GM18858 (cell line): Measurements from ENCODE around the gene PIBF1.
"Not testable (repeated sequence)": the region's sequence is repeated elsewhere in the genome, so short reads cannot be mapped to it uniquely, and the experiment has no call there.

Experiments
- ATAC-seq: cut with Tn5 transposase; IDR thresholded peaks from one replicate; pipeline ENCODE4 v1.9.1; 2021; ENCODE audit not compliant: unreplicated experiment

Gene PIBF1, protein sequence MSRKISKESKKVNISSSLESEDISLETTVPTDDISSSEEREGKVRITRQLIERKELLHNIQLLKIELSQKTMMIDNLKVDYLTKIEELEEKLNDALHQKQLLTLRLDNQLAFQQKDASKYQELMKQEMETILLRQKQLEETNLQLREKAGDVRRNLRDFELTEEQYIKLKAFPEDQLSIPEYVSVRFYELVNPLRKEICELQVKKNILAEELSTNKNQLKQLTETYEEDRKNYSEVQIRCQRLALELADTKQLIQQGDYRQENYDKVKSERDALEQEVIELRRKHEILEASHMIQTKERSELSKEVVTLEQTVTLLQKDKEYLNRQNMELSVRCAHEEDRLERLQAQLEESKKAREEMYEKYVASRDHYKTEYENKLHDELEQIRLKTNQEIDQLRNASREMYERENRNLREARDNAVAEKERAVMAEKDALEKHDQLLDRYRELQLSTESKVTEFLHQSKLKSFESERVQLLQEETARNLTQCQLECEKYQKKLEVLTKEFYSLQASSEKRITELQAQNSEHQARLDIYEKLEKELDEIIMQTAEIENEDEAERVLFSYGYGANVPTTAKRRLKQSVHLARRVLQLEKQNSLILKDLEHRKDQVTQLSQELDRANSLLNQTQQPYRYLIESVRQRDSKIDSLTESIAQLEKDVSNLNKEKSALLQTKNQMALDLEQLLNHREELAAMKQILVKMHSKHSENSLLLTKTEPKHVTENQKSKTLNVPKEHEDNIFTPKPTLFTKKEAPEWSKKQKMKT

DNA sequence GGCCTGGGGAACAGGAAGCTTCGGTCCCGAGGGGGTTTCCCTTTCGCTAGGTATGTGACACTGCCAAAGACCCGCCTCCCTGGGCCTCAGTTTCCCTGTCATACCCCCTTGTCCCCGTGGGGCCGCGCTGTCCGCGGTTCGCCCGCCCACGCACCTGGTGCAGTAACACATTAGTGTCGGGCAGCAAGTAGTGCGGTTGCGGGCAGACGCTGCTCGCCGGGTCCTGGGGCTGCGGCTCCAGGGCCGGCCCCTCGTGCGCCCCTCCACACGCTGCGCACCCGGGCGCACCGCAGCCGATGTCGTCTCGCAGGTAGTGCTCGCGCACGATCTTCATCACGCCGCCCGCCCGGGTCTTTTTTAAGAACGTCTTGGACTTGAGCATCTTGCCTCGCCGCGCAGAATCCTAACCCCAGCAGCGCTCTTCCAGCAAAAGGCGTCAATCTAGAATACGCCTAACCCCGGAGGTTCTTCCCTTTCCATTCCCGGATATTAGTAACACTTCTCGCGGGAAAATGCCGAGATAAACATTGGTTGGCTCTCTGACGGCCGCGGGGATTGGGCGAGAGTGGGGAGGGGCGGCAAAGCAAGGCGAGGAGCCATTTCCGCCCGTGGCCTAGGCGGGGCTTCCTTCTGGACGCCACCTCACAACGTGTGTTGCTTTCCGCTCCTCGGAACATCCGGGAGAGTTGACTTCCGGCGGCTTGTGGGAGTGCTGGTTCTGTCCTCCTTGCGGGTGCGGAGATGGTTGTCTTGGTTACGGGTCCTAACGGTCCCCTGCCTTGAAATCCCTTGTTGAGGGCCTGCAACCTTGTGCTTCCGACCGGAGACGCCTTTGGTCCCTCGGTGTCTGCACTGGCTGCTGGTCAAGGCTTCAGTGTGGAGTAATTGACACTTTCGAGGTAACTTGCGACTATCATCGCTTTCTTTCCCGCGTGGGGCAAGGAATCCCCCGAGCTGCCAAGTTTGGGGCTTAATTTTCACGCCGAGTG, at the start of gene PIBF1, which contains the start of gene DIS3:
PIBF1 (plus strand) TSS at position 683 of the 989 bp plus-strand sequence. CDS start 1,337 bp downstream, outside the sequence.
DIS3 (minus strand) TSS at position 450 of the 989 bp plus-strand sequence; CDS start at position 382, 68 bp downstream.
- peak; percentile 96 for ATAC-seq

DNA sequence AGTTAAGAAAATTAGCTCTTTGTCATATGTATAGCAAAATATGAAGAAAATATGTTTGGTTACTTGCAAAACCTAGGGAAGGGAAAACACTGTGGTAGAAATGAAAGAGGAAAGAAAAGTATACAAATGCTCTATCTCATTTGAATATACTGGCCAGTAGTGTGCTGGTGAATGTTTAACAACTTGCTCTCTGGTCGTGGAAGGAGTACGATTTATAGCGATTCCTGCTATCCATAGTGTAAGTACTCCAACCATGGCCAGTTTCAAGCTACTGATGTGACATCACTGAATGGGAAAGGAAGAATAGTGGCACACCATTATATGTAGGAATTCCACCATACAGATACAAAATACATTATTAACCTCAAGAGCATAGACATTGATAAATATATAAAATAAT, 44.9 kb upstream of the PIBF1 start:
- ATAC-seq, result no peak

DNA sequence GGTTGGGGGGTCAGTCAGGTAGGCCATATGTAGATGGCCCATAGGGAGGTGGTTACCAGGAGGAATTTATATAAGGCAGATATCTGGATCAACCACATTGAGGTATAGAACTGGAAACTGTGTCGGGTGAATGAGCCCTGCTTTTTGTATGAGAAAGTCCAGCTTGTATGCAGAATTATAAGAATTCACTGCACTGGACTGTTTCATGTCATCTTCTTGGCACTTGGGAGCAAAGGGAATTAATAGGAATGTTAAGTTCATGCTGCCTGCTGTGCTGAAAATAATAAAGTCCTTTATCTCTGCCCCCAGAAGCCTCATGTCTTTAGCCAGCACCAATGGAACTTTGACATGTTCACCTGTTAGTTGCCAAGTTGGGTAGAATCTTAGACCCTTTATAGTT, 41.9 kb upstream of the PIBF1 start:
- no peak for ATAC-seq

DNA sequence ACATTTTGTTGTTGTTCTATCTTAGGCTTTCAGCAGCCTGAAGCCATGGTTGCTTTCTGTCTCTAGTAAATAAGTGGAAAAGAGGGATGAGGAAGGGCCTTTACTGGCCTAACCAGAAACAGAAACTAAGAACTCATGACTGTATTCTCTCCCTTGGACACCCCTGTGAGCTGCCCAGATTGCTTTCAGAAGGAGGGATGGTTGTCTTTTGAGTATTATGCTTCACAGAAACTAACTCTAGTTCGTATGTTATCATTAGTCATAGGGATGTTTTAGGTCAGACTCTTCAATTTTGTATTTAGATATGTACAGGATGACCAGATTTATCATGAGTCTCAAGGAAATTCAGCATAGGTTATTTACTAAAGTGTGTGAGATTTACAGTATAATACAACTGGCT, 36.7 kb upstream of the PIBF1 start:
- ATAC-seq, result peak; percentile 63

DNA sequence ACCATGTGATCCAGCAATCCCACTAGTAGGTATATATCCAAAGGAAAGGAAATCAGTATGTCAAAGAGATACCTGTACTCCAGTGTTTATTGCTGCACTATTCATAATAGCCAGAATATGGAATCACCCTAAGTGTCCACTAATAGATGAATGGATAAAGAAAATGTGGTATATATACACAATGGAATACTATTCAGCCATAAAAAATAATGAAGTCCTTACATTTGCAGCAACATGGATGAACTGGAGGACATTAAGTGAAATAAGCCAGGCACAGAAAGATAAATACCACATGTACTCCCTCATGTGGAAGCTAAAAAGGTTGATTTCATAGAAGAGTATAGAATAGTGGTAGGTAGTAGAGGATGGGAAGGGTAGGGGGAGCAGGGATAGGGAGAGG, 30.7 kb upstream of the PIBF1 start:
- ATAC-seq, result no peak

DNA sequence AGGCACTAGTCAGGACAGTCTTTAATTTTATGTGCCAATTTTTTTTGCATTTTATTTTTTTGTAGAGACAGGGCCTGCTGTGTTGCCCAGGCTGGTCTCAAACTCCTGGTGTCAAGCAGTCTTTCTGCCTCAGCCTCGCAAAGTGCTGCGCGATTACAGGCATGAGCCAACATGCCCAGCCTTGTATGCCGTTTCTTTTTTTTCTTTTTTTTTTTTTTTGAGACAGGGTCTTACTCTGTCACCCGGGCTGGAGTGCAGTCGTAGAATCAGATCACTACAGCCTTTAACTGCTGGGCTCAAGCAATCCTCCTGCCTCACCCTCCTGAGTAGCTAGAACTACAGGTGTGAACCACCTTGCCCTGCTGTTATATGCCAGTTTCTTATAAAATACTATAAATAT, 27.8 kb upstream of the PIBF1 start:
- no peak for ATAC-seq

DNA sequence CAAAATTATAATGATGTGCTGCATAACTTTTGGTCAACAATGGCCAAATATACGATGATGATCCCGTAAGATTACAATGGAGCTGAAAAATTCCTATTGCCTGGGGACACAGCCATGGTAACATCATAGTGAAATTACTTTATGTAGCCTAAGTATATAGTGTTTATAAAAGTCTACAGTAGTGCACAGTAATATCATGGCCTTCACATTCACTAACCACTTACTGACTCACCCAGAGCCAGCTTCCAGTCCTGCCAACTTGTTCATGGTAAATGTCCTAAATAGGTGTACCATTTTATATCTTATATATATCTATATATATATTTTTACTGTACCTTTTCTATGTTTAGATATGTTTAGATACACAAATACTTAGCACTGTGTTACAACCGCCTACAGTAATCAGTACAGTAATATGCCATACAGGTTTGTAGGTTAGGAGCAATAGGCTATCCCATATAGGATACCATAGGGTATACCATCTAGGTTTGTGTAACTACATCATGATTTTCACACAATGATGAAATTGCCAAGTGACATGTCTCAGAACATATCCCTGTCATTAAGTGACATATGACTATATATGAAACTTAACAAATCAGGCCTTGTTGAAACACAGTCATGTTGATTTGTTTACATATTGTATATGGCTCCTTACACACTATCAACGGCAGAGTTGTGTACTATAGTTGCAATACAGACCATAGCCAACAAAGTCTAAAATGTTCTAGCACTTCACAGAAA, 24.0 kb upstream of the PIBF1 start:
- no peak for ATAC-seq

DNA sequence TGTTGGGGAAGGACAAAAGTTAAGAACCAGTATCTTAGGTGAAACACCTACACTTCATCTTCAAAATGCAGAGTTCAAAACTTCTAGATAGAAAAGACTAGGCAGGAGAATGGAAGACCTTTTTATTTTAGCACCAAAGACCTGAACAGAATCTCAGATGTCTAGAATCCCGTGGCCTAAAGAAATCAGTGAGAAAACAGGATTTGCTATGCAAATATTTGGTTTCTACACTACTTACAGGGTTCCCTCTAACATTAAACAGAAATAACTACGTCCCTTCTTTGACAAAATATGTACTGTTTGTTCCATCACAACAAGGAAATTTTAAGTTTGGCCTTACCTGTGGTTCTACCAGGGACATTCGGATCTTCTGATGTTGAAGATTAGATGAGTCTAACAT, 21.7 kb upstream of the PIBF1 start:
- no peak for ATAC-seq

DNA sequence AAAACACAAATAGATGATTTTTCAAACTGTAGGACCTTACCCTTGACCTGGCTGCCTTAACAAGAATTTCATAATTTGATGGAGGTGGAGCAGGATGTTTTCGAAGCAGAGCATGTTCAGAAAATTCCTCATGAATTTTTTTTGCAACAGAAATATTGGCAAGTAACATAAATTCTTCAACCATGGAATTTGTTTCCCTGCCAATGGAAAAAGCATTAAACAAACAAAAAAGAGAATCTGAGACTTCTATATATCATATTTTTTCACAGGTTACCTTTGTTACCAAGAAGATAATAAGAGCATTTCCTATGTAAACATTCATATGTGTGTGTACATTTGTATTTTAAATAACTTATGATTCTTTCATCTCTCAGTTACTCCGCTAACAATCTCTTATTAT, 18.5 kb upstream of the PIBF1 start:
- ATAC-seq, result no peak

DNA sequence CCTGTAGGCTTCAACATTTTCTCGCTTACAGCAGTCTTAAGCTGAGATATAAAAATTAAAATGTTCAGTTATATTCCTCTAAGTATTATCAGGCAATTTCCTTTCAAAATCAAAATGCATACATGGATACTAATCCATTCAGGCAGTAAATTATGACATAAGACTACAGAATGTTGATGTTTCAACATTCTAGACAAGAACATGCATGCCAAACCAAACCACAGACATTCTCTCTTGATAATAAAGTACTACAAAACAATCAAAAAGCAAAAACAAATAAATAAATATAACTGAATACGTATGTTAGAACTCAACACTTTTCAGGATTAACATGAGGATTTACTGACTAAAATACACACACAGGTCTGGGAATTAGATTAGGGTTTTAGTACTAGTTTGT, 7.9 kb upstream of the PIBF1 start:
- no peak for ATAC-seq

DNA sequence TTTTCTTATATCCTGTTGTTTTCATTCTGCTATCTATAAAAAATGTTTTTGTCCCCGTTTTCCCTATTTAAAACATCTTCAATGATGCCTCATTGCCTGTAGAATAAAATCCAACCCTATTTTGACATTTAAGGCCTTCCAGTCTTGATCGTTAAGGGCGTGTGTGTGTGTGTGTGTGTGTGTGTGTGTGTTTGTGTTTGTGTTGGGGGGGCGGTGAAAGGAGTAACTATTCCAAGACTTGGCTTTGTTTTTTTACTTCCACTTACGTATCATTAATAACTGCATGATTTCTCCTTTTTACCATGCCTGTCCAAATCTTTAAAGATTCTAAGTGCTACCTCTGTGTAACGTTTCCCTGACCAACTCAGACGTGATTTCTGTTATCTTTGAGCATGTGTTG, 784 bp downstream of the PIBF1 start:
- ATAC-seq, result no peak

DNA sequence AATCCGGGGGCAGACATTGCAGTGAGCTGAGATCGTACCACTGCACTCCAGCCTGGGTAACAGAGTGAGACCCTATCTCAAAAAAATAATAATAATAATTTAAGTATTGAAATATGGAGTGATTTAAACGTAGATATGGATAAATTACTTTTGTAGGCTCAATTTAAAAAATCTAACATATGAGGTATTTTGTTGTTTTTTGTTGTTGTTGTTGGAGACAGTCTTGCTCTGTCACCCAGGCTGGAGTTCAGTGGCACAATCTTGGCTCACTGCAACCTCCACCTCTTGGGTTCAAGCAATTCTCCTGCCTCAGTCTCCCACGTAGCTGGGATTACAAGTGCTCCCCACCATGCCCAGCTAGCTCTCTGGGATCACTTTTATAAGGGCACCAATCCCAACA, 2.7 kb downstream of the PIBF1 start:
- not testable (repeated sequence) for ATAC-seq

DNA sequence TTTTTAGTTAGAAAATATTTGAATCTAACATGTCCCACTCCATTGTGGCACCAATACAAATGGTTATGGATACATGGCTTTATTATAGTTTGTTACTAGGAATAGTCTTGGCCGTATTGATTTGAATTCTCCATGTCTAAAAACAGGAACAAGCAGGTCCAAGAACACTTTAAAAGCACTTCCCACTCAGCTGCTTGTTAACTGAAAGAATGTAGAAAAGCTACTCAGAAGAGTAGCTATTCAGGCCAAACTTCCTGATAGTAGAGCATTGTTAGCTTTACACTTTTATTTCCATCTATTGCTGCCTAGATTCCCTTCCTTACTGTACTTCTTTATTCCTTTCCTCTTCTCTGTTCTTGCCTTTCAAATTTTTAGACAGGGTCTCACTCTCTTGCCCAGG, 6.9 kb downstream of the PIBF1 start:
- no peak for ATAC-seq

DNA sequence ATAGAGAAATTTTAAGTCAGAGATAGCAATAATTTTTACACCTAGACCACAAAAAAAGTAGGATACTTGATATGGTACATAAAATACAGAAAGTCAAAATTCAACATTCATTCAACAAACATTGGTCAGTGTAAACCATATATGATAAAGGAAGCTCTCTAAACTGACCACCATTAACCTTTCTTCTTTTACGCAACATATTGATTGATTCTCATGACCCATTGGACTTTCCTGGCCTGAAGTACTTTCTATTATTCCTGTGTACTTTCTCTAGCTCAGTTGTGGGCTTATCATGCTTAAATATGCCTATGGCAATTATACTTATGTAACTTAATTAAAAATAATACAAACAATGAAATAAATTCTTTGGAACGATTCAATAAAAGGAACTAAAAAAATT, 10.7 kb downstream of the PIBF1 start:
- no peak for ATAC-seq

DNA sequence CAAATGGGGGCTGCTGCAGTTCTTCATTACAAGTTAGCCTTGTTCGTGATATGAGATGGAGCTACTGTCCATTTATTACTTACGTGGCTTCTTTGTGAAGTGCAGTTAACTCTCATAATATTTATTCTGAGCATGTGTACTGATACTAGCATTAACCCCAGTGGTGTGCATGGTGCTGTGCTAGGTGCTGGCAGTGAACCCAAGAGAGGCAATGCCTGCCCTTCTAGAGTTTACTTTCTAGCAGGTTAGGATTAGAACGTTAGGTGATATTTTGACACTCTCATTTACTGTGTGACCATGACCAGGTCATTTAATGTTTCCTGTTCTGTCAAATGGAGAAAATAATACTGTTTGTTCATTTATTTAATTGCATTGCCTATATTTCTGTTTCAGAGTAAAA, 16.9 kb downstream of the PIBF1 start:
- ATAC-seq, result no peak

DNA sequence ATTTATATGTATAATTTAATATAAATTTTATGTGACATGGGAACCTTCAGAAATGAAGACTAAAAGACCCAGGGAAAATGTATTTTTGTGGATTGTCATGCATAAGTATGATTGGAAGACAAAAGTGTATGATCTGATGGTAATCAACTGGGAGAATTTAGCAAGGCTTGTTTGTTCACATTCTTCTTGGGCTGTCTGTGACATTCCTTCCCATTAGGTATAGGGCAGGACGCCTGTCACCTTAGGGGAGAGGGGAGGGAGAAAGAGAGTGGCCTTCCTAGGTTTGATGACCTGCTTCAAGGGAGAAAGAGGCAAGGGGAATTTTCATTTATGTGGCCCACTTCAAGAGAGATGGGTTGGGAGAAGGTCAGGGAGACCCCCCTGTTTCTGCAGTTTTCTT, 22.4 kb downstream of the PIBF1 start:
- no peak for ATAC-seq

DNA sequence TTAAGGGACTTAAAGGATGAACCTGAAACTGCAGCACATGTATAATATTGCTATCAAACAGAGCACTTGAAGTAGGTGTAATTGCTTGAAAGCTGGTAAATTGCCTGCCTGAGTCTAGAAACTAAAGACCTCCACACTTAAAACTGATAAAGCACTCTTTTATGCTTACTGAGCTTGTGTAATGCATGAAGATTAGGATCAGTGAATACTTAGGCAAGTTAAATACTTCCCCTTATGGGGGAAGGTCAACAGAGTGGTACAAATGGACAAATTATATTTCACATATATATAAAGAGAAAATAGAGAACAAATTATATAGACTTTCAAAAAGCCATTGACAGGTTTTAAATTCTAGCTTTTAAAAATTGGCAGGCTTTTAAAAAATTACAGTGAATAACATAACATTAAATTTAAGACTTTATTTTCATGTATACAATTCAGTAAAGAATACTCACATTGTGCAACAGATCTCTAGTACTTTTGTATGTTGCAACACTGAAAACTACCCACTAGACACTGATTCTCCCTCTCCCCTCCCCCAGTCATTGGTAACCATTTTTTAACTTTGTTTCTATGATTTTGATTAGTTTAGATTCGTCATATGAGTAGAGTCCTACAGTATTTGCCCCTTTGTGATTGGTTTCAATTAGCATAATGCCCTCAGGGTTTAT, 23.9 kb downstream of the PIBF1 start:
- no peak for ATAC-seq

DNA sequence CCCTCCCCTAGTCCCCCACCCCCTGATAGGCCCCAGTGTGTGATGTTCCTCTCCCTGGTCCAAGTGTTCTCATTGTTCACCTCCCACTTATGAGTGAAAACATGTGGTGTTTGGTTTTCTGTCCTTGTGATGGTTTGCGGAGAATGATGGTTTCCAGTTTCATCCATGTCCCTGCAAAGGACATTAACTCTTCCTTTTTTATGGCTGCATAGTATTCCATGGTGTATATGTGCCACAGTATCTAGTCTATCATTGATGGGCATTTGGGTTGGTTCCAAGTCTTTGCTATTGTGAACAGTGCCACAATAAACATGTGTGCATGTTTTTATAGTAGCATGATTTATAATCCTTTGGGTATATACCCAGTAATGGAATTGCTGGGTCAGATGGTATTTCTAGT, 24.6 kb downstream of the PIBF1 start:
- ATAC-seq, result not testable (repeated sequence)

DNA sequence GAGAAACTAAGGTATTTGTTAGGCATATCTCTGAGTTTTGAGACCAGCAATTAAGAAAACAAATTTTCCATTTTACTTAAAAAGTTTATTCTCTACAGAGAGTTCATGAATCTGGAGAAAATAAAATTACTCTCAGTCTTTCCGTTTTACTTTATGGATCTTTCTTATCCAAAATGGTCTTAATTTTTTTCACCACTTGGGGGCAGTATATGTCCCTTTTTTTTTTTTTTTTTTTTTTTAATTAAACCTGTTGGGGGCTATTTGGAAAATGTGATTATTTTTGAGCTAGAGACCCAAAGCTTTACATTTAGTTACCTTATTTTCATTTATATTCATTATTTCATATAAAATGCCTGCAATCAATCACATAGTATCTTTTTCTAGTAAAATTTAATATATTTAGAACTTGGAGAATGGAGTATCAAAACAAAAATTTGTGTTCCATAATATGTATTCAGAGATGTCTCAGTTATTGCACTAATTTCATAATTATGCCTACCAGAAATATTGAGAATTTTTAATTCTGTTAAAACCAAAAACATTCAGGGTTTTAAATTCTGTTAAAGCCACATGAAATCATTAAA, 27.1 kb downstream of the PIBF1 start:
- no peak for ATAC-seq
